Measurements from ENCODE around the gene LRRC37B. TPM values are rescaled to one million over a fixed set of nuclear protein-coding genes. Genes with fewer than 3 reads are reported as not detected.
"Not testable (repeated sequence)": the region's sequence is repeated elsewhere in the genome, so short reads cannot be mapped to it uniquely, and the experiment has no call there.

Gene LRRC37B
- total RNA-seq, 4 donors from 2014 or later = 7.5 to 15.4 (median 11.4) TPM

DNA sequence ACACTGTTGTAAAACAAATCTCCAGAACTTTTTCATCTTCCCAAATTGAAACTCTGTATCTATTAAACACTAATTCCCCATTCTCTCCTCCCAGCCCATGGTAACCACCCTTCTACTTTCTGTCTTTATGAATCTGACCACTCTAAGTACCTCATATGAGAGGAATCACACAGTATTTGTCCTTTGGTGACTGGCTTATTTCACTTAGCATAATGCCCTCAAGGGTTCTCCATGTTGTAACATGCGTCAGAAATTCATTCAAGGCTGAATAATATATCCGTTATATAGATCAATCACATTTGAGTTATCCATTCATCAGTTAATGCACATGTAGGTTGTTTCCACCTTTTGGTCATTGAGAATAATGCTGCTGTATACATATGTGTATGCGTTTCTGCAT is 48.2 kb downstream of the LRRC37B start:
- DNase-seq (ENCODE audit: extremely low spot score); H3K27me3 ChIP-seq: not testable (repeated sequence)
- WGBS = 96% methylated on average over 2 of the region's 3 CpGs

DNA sequence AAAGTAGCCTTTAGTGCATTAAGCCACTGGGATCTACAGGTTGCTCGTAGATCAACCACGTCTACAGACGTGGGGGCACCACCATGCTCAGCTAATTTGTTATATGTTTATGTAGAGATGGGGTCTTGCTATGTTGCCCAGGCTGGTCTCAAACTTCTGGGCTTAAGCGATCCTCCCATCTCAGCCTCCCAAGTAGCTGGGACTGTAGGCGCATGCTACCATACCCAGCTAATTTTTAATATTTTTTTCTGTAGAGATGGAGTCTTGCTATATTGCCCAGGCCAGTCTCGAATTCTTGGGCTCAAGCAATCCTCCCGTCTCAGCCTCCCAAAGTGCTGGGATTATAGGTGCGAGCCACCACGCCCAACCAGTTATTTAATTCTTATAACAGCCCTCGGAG is 49.3 kb downstream of the LRRC37B start:
- intact Hi-C loops (cut with DNase I); H3K9me3 ChIP-seq; H3K36me3 ChIP-seq; H3K27ac ChIP-seq (replicated peaks in 1 of 4); H3K4me1 ChIP-seq; H3K27me3 ChIP-seq; DNase-seq (ENCODE audit: extremely low spot score); H3K4me3 ChIP-seq: not testable (repeated sequence)
- whole genome bisulfite sequencing = 94% methylated on average over 7 of the region's 10 CpGs

More for the DNA sequence above, 48.2 kb downstream of the LRRC37B start:
- intact Hi-C loops (cut with DNase I); H3K27ac ChIP-seq (replicated peaks in 1 of 4); H3K4me3 ChIP-seq; H3K9me3 ChIP-seq; H3K36me3 ChIP-seq; H3K4me1 ChIP-seq: not testable (repeated sequence)

DNA sequence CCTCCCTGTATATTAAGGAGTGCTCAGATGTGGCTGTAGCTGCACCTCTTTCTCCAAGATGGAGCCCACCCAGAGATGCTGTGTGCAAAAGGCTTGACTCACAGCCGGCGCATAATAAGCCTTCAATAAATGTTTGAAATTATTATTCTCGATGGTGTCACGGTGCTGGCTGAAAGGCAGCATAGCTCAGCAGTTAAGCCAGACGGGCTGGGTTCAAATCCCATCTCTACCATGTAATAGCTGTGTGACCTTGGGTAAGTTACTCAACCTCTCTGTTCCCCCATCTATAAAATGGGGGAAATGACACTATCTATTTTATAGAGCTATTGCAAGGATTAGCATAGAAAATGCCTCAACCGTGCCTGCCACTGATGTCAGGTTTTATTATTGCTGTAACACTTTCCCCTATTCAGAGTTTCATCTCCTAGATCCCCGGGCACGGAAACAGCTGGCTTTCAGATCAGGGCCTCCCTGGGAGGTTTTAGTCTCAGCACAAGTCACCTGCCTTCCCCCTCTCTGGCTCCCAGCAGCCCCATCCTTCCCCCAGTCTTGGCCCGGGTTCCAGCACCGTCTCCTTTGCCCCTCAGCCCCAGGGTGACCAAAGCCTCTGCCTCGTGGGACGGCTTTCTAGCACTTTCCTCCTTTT is 50.4 kb downstream of the LRRC37B start:
- 78% methylated on average over 10 of the region's 12 CpGs for whole genome bisulfite sequencing
- H3K36me3 ChIP-seq; H3K4me3 ChIP-seq; H3K27me3 ChIP-seq; H3K27ac ChIP-seq (replicated peaks in 1 of 4); DNase-seq (ENCODE audit: extremely low spot score); H3K9me3 ChIP-seq; H3K4me1 ChIP-seq; intact Hi-C loops (cut with DNase I): not testable (repeated sequence)

DNA sequence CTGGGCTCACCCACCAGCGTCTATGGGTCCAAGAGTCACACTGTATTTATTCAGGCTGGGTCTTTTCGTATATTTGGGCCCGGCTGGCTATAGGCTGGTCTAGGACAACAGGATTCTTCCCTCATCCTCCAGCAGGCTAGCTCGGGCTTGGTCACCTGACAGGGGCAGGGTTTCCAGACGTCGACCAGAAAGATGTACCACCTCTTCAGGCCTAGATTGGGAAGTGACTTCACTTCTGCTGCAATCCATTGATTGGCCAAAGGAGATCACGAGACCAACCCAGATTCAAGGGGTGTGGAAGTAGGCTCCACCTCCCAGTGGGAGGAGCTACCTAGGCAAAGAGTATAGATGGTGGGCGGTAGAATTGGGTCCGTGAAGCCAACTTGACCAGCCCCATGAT is 53.5 kb downstream of the LRRC37B start:
- H3K27ac ChIP-seq (replicated peaks in 1 of 4); H3K9me3 ChIP-seq; DNase-seq (ENCODE audit: extremely low spot score); H3K4me1 ChIP-seq; H3K36me3 ChIP-seq; H3K27me3 ChIP-seq; H3K4me3 ChIP-seq: not testable (repeated sequence)
- no CpG with 5 or more reads among the region's 9 CpGs for WGBS
- intact Hi-C loops (cut with DNase I) = loop anchor here (10.0 kb wide), 1 partner anchor 74 kb away; no protein-coding TSS in a partner anchor

DNA sequence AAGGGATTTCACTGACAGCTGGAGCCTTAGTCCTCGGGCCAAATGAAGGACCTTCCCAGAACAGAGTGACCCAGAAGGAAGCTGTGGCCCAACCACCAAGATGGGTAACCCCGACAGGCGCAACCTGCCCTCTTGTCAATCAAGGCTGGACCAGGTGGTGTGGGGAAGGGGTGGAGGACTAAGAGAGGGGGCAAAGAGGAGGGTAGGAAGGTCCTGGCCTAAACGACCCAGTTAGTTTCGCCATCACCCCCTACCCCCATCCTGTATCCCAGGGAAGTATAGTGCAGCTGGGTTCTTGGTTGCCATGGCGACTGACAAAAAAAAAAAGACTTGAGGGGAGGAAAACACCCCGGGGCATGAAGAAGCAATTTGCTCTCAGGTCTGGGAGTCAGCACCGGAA is 54.7 kb downstream of the LRRC37B start:
- 59% methylated on average over 8 of the region's 8 CpGs for WGBS
- intact Hi-C loops (cut with DNase I) = loop anchor here (10.0 kb wide), 1 partner anchor 73 kb away; no protein-coding TSS in a partner anchor
- not testable (repeated sequence) for H3K4me3 ChIP-seq; H3K4me1 ChIP-seq; H3K9me3 ChIP-seq; H3K36me3 ChIP-seq; H3K27ac ChIP-seq (replicated peaks in 1 of 4); H3K27me3 ChIP-seq; DNase-seq (ENCODE audit: extremely low spot score)

DNA sequence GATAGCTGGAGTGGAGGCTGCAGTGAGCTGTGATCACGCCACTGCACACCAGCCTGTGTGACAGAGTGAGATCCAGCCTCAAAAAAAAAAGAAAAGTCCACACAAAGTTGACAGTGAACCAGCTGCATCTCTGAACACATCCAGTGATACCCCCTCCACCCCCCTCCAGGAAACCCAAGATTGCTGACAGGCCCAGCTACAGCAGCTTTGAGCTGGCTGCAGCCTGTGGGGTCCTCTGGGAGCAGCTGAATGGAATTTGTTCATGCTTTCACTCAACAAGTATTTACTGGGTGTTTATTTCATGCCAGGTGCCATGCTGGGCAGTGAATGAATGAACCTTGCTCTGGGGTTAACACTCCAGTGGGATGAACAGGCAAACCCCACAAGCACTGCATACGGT is 56.9 kb downstream of the LRRC37B start:
- not testable (repeated sequence) for H3K27me3 ChIP-seq; H3K36me3 ChIP-seq; H3K4me3 ChIP-seq; H3K9me3 ChIP-seq; DNase-seq (ENCODE audit: extremely low spot score); H3K27ac ChIP-seq (replicated peaks in 1 of 4); H3K4me1 ChIP-seq
- WGBS = 100% methylated on average over 2 of the region's 2 CpGs
- intact Hi-C loops (cut with DNase I) = loop anchor here (10.0 kb wide), 1 partner anchor 71 kb away; no protein-coding TSS in a partner anchor

DNA sequence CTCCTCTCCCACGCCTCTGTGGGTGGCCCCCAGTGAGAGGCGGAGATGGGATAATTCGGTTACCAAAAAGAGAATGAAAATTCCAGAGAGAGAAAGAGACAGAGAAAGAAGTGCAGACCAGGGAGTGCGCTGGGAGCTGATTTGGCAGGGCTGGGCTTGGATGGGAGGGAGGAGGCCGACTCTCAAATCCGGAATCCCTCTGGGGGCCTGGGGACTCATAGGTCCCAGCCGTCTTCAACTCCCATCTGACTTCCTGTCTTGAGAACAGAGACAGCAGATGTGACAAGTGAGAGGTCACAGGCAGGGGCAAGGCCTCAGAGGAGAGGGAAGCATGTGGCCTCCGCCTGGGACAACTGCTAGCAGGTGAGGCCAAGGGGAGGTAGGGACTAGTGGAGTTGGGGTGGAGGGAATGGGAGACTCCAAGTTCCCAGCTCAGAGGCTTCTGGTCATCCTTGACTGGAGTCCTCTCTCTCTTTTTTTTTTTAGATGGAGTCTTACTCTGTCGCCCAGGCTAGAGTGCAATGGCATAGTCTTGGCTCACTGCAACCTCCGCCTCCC is 59.0 kb downstream of the LRRC37B start:
- H3K27ac ChIP-seq (replicated peaks in 1 of 4); DNase-seq (ENCODE audit: extremely low spot score); H3K27me3 ChIP-seq; H3K4me1 ChIP-seq; H3K36me3 ChIP-seq; H3K4me3 ChIP-seq; H3K9me3 ChIP-seq: not testable (repeated sequence)
- 59% methylated on average over 8 of the region's 10 CpGs for WGBS
- intact Hi-C loops (cut with DNase I) = loop anchor here (10.0 kb wide), 1 partner anchor 69 kb away; no protein-coding TSS in a partner anchor

GRCh38 chr17:32066863-32067642 is 59.9 kb downstream of the LRRC37B start:
- H3K27me3 ChIP-seq; H3K27ac ChIP-seq (replicated peaks in 1 of 4); H3K36me3 ChIP-seq; DNase-seq (ENCODE audit: extremely low spot score); H3K4me1 ChIP-seq; H3K9me3 ChIP-seq: not testable (repeated sequence)
- peak overlapping the region in 2 of 4 donors; percentile 24 to 42 for H3K4me3 ChIP-seq
- TF ChIP-seq CTCF (IDR thresholded peaks at IDR 0.05) = peak; percentile 13 to 51 (median 46)
- intact Hi-C loops (cut with DNase I) = loop anchor here (10.0 kb wide), 1 partner anchor 68 kb away; no protein-coding TSS in a partner anchor
- 80% methylated on average over 13 of the region's 25 CpGs for WGBS

GRCh38 chr17:32069067-32069466 is 61.9 kb downstream of the LRRC37B start:
- H3K9me3 ChIP-seq; DNase-seq (ENCODE audit: extremely low spot score); H3K4me3 ChIP-seq; H3K4me1 ChIP-seq; H3K36me3 ChIP-seq; H3K27me3 ChIP-seq; H3K27ac ChIP-seq (replicated peaks in 1 of 4): not testable (repeated sequence)
- 82% methylated on average over 2 of the region's 2 CpGs for WGBS
- intact Hi-C loops (cut with DNase I) = loop anchor here (10.0 kb wide), 1 partner anchor 66 kb away; no protein-coding TSS in a partner anchor

DNA sequence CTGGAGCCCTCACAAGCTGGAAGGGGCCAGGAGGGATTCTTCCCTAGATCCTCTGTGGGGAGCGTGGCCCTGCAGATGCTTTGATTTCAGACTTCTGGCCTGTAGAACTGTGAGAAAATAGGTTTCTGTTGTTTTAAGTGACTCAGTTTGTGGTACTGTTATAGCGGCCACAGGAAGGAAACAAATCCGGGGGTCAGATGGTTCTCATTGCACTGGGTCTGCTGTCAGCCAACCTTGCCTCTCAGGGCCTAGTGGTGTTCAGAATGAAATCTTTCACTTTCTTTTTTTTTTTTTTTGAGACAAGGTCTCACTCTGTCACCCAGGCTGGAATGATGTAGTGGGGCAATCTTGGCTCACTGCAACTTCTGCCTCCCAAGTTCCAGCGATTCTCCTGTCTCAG is 64.8 kb downstream of the LRRC37B start:
- H3K36me3 ChIP-seq; H3K27me3 ChIP-seq; H3K27ac ChIP-seq (replicated peaks in 1 of 4); H3K4me3 ChIP-seq; intact Hi-C loops (cut with DNase I); H3K4me1 ChIP-seq; H3K9me3 ChIP-seq; DNase-seq (ENCODE audit: extremely low spot score): not testable (repeated sequence)
- 51% methylated on average over 3 of the region's 4 CpGs for WGBS

DNA sequence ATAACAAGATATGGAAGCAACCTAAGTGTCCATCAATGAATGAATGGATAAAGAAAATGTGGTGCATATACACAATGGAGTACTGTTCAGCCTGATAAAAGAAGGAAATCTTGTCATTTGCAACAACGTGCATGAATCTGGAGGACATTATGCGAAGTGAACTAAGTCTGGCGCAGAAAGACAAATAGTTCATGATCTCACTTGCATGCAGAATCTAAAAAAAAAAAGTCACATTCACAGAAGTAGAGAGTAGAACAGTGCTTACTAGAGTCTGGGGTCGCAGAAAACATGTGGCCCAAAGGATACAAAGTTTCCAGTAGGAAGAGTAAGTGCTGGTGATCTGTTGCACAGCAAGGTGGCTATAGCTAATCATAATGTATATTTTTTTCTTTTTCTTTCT is 65.9 kb downstream of the LRRC37B start:
- 93% methylated on average over 3 of the region's 4 CpGs for WGBS

More for the DNA sequence above, 65.9 kb downstream of the LRRC37B start:
- intact Hi-C loops (cut with DNase I); H3K27me3 ChIP-seq; H3K4me3 ChIP-seq; H3K4me1 ChIP-seq; DNase-seq (ENCODE audit: extremely low spot score); H3K9me3 ChIP-seq; H3K36me3 ChIP-seq; H3K27ac ChIP-seq (replicated peaks in 1 of 4): not testable (repeated sequence)

Measured in esophagus muscularis mucosa (tissue), 4 donors.